GM21360 (cell line): Measurements from ENCODE around the gene ZNF462.
"Not testable (repeated sequence)": the region's sequence is repeated elsewhere in the genome, so short reads cannot be mapped to it uniquely, and the experiment has no call there.

Experiments used
- ATAC-seq: cut with Tn5 transposase; IDR thresholded peaks from one replicate; pipeline ENCODE4 v1.9.1; 2021; ENCODE audit warnings: mild to moderate bottlenecking, moderate library complexity; ENCODE audit not compliant: unreplicated experiment

Gene ZNF462, protein sequence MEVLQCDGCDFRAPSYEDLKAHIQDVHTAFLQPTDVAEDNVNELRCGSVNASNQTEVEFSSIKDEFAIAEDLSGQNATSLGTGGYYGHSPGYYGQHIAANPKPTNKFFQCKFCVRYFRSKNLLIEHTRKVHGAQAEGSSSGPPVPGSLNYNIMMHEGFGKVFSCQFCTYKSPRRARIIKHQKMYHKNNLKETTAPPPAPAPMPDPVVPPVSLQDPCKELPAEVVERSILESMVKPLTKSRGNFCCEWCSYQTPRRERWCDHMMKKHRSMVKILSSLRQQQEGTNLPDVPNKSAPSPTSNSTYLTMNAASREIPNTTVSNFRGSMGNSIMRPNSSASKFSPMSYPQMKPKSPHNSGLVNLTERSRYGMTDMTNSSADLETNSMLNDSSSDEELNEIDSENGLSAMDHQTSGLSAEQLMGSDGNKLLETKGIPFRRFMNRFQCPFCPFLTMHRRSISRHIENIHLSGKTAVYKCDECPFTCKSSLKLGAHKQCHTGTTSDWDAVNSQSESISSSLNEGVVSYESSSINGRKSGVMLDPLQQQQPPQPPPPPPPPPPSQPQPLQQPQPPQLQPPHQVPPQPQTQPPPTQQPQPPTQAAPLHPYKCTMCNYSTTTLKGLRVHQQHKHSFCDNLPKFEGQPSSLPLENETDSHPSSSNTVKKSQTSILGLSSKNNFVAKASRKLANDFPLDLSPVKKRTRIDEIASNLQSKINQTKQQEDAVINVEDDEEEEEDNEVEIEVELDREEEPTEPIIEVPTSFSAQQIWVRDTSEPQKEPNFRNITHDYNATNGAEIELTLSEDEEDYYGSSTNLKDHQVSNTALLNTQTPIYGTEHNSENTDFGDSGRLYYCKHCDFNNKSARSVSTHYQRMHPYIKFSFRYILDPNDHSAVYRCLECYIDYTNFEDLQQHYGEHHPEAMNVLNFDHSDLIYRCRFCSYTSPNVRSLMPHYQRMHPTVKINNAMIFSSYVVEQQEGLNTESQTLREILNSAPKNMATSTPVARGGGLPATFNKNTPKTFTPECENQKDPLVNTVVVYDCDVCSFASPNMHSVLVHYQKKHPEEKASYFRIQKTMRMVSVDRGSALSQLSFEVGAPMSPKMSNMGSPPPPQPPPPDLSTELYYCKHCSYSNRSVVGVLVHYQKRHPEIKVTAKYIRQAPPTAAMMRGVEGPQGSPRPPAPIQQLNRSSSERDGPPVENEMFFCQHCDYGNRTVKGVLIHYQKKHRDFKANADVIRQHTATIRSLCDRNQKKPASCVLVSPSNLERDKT (N-terminal part only)

DNA sequence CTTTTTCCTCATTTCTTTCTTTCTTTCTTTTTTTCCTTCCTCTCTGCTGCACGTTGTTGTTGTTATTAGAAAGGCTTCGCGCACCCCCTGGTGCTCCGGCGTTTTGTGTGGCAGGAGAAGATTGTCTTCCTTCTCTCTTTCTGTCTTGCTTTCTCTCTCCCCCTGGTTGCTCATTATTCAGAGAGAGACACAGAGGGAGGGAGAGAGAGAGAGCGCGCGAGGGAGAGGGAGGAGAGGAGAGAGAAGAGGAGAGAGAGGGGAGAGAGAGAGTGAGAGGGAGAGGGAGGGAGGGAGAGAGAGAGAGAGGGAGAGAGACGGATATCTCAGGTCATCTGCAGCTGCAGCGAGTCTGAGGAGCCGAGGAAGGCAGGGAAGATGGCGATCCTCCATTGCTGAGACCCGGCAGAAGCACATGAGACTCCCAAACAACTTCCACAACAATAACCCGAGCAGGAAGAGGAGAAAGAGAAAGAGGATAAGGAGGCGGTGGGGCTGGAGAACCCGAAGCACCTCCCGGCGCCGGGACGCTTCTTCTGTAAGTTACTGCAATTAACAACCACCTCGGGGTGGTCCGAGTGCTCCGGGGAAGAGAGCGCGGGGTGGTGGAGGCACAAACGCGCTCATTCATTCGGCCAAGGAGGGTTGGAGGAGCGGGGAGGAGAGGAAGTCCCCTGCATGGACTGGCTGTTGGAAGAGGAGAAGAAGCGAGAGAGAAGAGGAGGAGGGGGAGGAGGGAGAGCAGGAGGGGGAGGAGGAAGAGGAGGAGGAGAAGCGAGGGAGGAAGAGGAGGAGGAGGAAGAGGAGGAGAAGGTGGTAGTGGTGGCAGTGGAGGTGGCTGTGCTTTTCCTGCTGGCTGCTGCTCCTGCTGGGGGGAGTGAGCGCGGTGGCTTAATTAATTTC is at the start of gene ZNF462:
ZNF462 (plus strand) TSS at position 346 of the 900 bp plus-strand sequence. CDS start 60,218 bp downstream, outside the sequence.
- no peak for ATAC-seq

GRCh38 chr9:106816524-106816923 is 46.4 kb upstream of the ZNF462 start:
- no peak for ATAC-seq

GRCh38 chr9:106818034-106818433 is 44.9 kb upstream of the ZNF462 start:
- ATAC-seq, result no peak

DNA sequence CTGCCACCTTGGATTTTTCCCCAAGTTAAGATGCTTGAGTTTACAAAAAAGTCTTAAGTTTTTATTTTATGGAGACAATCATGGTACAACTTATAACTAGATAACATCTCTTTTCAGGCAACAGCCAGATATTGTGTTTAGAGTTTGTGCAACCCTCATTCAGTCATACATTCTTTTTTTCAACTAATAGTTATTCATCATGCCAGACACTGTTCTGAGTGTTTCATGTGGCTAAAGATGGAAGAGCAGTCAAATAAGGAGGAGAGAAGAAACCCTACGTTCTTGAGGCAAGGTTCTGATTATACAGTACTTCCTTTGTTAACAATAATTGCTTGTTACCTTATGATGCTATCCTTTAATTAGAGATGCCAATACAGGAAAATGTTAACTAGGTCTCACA is 42.1 kb upstream of the ZNF462 start:
- no peak for ATAC-seq

GRCh38 chr9:106828070-106828469 is 34.9 kb upstream of the ZNF462 start:
- no peak for ATAC-seq

DNA sequence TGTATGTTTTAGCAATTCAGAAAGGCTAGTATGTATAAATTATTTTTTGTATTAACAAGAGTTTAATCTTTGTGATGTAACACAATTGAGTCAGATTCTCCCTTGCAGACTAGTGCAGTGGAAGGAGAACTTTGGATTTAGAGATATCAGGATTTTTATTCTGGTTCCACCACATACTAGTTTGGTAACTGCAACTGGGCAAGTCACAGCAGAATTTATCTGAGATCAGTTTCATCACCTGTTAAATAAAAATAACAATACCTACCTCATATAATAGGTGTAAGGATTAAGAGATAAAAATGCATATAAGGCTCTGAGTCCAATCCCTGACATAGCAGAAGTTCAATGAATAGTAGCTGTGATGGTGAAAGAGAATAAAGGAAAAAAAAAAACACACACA is 34.0 kb upstream of the ZNF462 start:
- no peak for ATAC-seq

GRCh38 chr9:106829666-106830408 is 33.1 kb upstream of the ZNF462 start:
- no peak for ATAC-seq

DNA sequence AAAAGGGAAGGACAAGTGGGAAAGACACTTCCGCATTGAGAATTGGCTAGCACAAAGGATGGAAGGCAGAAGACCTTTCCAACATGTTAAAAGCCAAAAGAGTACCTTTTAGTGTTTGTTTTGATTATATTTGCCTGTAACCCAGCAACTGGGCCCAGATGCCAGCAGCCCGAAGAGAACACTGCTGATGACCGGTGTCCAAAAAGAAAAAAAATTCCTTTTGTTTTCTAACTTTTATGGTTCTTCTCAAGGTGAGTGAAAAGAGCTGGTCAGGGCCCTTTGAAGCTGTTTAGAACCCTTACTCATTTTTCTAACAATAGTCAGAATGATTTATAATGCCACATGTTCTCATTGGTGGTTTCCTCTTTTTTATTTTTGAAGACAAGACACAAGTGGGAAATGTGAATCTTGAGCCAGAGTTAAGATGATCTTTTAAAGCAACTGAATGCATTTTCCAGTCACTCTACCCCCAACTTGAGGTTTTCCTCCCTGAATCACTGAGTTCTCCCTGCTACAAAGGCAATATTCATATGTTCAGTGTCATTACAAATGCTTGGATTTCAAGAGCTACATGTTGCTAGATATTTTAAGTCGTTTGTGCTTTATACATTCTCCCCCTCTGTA is 32.3 kb upstream of the ZNF462 start:
- no peak for ATAC-seq

DNA sequence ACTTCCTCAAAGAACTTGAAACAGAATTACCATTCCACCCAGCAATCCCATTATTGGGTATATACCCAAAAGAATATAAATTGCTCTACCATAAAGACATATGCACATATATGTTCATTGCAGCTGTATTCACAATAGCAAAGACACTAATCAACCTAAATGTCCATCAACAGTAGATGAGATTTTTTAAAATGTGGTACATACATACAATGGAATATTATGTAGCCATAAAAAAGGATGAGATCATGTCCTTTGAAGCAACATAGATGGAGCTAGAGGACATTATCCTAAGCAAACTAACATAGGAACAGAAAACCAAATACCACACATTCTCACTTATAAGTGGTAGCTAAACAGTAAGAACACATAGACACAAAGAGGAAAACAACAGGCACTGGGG is 28.1 kb upstream of the ZNF462 start:
- no peak for ATAC-seq

- ATAC-seq, result no peak
Measured at GRCh38 chr9:106835840-106836239, 27.1 kb upstream of the ZNF462 start.

DNA sequence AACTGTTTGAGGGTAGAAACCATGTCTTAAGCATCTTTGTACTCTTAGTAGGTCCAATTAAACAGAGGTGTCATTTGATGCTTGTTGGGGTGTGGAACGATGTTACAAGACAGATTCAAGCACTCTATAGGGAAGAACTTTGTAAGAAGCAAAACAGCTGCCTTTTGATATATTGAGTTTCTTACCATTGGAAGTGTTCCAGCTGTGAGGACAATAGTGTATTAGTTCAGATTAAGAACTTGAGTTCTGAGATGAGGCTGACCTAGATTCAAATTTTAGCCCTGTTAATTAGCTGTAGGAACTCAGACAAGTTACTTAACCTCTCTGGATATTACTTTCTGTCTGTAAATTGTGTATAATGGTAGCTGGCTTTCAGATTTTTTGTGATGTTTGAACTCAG is 19.6 kb upstream of the ZNF462 start:
- ATAC-seq, result no peak

- ATAC-seq, result no peak
Measured at GRCh38 chr9:106846307-106846706, 16.7 kb upstream of the ZNF462 start.

DNA sequence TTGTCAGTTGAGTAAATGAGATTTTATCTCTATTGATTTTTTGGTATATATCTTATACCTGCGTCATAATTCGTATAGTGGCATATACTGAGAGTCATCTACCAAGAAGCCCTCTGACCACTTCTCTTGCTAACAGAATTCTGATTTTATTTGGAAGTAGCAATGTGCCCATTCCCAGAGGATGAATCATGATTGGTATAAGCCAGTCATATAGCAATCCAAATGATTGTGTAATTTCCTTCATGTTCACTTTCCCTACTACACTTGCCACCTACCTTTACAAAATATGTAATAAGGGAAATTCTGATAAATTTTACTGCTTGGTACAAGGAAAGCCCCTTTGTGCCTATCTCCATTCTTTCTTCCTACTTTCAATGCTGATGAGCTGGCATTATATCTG is 16.1 kb upstream of the ZNF462 start:
- ATAC-seq, result no peak

- not testable (repeated sequence) for ATAC-seq
Measured at GRCh38 chr9:106851640-106852039, 11.3 kb upstream of the ZNF462 start.

GRCh38 chr9:106857811-106858470 is 5.0 kb upstream of the ZNF462 start:
- ATAC-seq, result no peak

DNA sequence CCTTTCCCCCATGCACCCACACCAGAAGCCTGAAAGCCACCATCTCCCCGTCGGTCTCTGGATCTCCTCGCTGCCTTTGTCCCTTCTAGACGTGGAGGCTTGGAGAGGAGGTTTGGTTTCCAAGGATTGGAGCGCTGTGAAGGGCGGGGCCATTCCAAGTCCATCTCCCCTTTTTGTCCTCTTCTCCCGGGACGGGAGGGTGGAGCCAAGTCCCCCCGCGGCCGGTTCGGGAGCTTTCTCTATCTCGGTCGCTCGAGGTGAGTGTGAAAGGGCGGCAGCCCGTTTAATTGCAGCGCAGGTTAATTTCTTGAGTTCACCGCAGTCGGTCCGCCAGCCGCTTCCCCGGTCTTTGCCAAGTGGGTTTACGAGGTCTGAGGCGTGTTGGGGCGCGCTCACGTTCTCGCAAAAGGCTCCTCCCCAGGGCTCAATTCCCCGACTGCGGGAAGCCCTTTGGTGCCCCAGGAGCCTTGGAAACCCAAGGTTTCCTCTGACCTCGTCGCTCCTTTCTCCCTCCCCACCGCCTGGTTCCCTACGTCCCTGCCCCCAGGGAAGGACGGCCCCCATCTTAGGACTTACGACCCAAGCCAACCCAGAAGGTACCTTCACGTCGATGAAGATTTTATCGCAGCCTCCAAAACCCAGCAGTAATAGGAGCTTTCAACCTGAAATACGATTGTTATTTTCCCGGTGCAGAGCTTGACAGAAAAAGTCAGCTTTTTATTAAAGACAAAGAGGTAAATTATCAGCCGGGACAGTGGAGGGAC is 2.8 kb upstream of the ZNF462 start:
- ATAC-seq, result no peak

- no peak for ATAC-seq
Measured at GRCh38 chr9:106860721-106861639, 2.0 kb upstream of the ZNF462 start.
